Neural cell (in vitro differentiated cells): ENCODE results near the gene ERC2.

Source experiments
- EP300 ChIP-seq: fragments of 450-650 bp; conservative IDR thresholded peaks from 2 replicates; pipeline ENCODE4 v1.6.1; 2014; ENCODE audit warnings: antibody characterized with exemption, mild to moderate bottlenecking, moderate library complexity; ENCODE audit not compliant: poor library complexity, severe bottlenecking
- EZH2 ChIP-seq: fragments of 200-600, 300-800 bp; shearing (Covaris generic), sonication (generic); IDR thresholded peaks from 2 replicates; pipeline ENCODE4 v1.6.1; 2014; ENCODE audit warnings: antibody characterized with exemption, low read length, borderline replicate concordance, mild to moderate bottlenecking; ENCODE audit not compliant: insufficient read depth, poor library complexity, severe bottlenecking
- MXI1 ChIP-seq: fragments of 450-650 bp; conservative IDR thresholded peaks from 2 replicates; pipeline ENCODE4 v1.6.1; 2014; ENCODE audit warnings: antibody characterized with exemption, mild to moderate bottlenecking; ENCODE audit not compliant: poor library complexity, severe bottlenecking
- RAD21 ChIP-seq: fragments of 450-650 bp; conservative IDR thresholded peaks from 2 replicates; pipeline ENCODE4 v1.6.1; 2014; ENCODE audit warnings: antibody characterized with exemption, mild to moderate bottlenecking, moderate library complexity
- TAF1 ChIP-seq: IDR thresholded peaks from 2 replicates; pipeline ENCODE4 v1.6.1; 2012; ENCODE audit warnings: low read depth
- TF ChIP-seq, protein P1 (sequence below): fragments of 450-650 bp; IDR thresholded peaks from 2 replicates; pipeline ENCODE4 v1.5.1; 2014; ENCODE audit warnings: antibody characterized with exemption, mild to moderate bottlenecking, moderate library complexity; ENCODE audit not compliant: poor library complexity, severe bottlenecking
- TF ChIP-seq, protein P2 (sequence below): IDR thresholded peaks from 2 replicates; pipeline ENCODE4 v1.6.1; 2012; ENCODE audit warnings: borderline replicate concordance

DNA sequence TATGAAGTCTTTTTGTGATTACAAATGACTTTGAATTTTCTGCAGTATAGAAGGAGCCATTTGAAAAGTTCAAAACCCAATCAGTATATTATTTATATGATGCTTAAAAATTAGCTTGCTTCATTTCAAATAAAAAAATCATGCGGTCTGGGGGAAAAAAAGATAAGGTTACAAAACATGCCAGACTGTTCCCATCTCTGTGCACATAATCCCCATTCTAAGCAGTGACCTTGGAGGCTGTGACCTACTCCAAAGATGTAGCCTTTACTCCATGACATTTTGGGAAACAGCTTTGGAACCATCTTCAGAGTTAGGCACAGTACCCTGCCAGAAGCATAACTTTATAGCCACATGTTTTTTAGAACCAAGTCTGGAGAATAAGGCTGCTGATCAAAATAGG lies 533.5 kb downstream of the ERC2 start:
- TF ChIP-seq, protein P1, sequence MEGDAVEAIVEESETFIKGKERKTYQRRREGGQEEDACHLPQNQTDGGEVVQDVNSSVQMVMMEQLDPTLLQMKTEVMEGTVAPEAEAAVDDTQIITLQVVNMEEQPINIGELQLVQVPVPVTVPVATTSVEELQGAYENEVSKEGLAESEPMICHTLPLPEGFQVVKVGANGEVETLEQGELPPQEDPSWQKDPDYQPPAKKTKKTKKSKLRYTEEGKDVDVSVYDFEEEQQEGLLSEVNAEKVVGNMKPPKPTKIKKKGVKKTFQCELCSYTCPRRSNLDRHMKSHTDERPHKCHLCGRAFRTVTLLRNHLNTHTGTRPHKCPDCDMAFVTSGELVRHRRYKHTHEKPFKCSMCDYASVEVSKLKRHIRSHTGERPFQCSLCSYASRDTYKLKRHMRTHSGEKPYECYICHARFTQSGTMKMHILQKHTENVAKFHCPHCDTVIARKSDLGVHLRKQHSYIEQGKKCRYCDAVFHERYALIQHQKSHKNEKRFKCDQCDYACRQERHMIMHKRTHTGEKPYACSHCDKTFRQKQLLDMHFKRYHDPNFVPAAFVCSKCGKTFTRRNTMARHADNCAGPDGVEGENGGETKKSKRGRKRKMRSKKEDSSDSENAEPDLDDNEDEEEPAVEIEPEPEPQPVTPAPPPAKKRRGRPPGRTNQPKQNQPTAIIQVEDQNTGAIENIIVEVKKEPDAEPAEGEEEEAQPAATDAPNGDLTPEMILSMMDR: no peak
- TF ChIP-seq, protein P2, sequence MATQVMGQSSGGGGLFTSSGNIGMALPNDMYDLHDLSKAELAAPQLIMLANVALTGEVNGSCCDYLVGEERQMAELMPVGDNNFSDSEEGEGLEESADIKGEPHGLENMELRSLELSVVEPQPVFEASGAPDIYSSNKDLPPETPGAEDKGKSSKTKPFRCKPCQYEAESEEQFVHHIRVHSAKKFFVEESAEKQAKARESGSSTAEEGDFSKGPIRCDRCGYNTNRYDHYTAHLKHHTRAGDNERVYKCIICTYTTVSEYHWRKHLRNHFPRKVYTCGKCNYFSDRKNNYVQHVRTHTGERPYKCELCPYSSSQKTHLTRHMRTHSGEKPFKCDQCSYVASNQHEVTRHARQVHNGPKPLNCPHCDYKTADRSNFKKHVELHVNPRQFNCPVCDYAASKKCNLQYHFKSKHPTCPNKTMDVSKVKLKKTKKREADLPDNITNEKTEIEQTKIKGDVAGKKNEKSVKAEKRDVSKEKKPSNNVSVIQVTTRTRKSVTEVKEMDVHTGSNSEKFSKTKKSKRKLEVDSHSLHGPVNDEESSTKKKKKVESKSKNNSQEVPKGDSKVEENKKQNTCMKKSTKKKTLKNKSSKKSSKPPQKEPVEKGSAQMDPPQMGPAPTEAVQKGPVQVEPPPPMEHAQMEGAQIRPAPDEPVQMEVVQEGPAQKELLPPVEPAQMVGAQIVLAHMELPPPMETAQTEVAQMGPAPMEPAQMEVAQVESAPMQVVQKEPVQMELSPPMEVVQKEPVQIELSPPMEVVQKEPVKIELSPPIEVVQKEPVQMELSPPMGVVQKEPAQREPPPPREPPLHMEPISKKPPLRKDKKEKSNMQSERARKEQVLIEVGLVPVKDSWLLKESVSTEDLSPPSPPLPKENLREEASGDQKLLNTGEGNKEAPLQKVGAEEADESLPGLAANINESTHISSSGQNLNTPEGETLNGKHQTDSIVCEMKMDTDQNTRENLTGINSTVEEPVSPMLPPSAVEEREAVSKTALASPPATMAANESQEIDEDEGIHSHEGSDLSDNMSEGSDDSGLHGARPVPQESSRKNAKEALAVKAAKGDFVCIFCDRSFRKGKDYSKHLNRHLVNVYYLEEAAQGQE: no peak
- no peak for TF ChIP-seq EZH2
- no peak for TF ChIP-seq TAF1
- no peak for TF ChIP-seq EP300
- TF ChIP-seq RAD21: no peak
- no peak for TF ChIP-seq MXI1
